H9 (cell line): ENCODE results near the gene NOP53. TPM values are rescaled to one million over a fixed set of nuclear protein-coding genes. Genes with fewer than 3 reads are reported as not detected.

ENCODE experiments used
- DNase-seq: peaks from one replicate; pipeline ENCODE4 v3.0.0-alpha.2; 2017
- H2AFZ ChIP-seq: one replicate; pipeline ENCODE4 v1.6.1; 2013; ENCODE audit warnings: mild to moderate bottlenecking, low read length, control low read depth, moderate library complexity
- H2AK5ac ChIP-seq: 2 replicates; pipeline ENCODE4 v1.6.1; 2013; ENCODE audit warnings: low read length, control low read depth, mixed read lengths; ENCODE audit not compliant: insufficient read length
- H2BK120ac ChIP-seq: one replicate; pipeline ENCODE4 v1.6.1; 2013; ENCODE audit warnings: low read depth, mild to moderate bottlenecking, low read length, control low read depth, inconsistent platforms; ENCODE audit not compliant: poor library complexity, severe bottlenecking
- H2BK12ac ChIP-seq: 2 replicates; pipeline ENCODE4 v1.6.1; 2013; ENCODE audit warnings: low read length, control low read depth, mixed read lengths, low read depth; ENCODE audit not compliant: insufficient read length
- H2BK15ac ChIP-seq: 2 replicates; pipeline ENCODE4 v1.6.1; 2013; ENCODE audit warnings: low read depth, low read length, control low read depth
- H2BK20ac ChIP-seq: one replicate; pipeline ENCODE4 v1.6.1; 2013; ENCODE audit warnings: low read depth, mild to moderate bottlenecking, low read length, control low read depth, inconsistent platforms; ENCODE audit not compliant: poor library complexity, severe bottlenecking
- H2BK5ac ChIP-seq: 2 replicates; pipeline ENCODE4 v1.6.1; 2013; ENCODE audit warnings: low read length, control low read depth, mixed read lengths; ENCODE audit not compliant: insufficient read length
- H3K14ac ChIP-seq: 2 replicates; pipeline ENCODE4 v1.6.1; 2013; ENCODE audit warnings: low read length, control low read depth; ENCODE audit not compliant: insufficient read depth
- H3K18ac ChIP-seq: 2 replicates; pipeline ENCODE4 v1.6.1; 2013; ENCODE audit warnings: low read depth, mild to moderate bottlenecking, mixed read lengths, low read length, control low read depth; ENCODE audit not compliant: insufficient read length
- H3K23ac ChIP-seq: 2 replicates; pipeline ENCODE4 v1.6.1; 2013; ENCODE audit warnings: low read length, control low read depth, mixed read lengths, low read depth; ENCODE audit not compliant: insufficient read length
- H3K23me2 ChIP-seq: 2 replicates; pipeline ENCODE4 v1.6.1; 2013; ENCODE audit warnings: low read depth, mild to moderate bottlenecking, mixed read lengths, low read length, control low read depth; ENCODE audit not compliant: insufficient read length, poor library complexity, severe bottlenecking
- H3K27ac ChIP-seq: 2 replicates; pipeline ENCODE4 v1.5.1; 2013; ENCODE audit warnings: low read length, control low read depth, mixed read lengths, low read depth; ENCODE audit not compliant: insufficient read length
- H3K27me3 ChIP-seq: 2 replicates; pipeline ENCODE4 v1.6.1; 2013; ENCODE audit warnings: low read length, control low read depth, inconsistent platforms; ENCODE audit not compliant: insufficient read depth
- H3K4ac ChIP-seq: 2 replicates; pipeline ENCODE4 v1.6.1; 2013; ENCODE audit warnings: low read depth, mild to moderate bottlenecking, control low read depth, inconsistent platforms, low read length, moderate library complexity
- H3K4me1 ChIP-seq: 2 replicates; pipeline ENCODE4 v1.6.1; 2013; ENCODE audit warnings: low read length, control low read depth, inconsistent platforms; ENCODE audit not compliant: insufficient read depth
- H3K4me2 ChIP-seq: 2 replicates; pipeline ENCODE4 v1.6.1; 2013; ENCODE audit warnings: low read length, control low read depth, mixed read lengths; ENCODE audit not compliant: insufficient read length, insufficient read depth
- H3K56ac ChIP-seq: 2 replicates; pipeline ENCODE4 v1.6.1; 2013; ENCODE audit warnings: low read depth, mild to moderate bottlenecking, mixed read lengths, low read length, control low read depth; ENCODE audit not compliant: insufficient read length
- H3K79me1 ChIP-seq: 2 replicates; pipeline ENCODE4 v1.6.1; 2013; ENCODE audit warnings: low read depth, mild to moderate bottlenecking, moderate library complexity, low read length, control low read depth, inconsistent platforms; ENCODE audit not compliant: insufficient read depth, poor library complexity, severe bottlenecking
- H3K79me2 ChIP-seq: 2 replicates; pipeline ENCODE4 v1.6.1; 2013; ENCODE audit warnings: low read length, control low read depth, inconsistent platforms; ENCODE audit not compliant: insufficient read depth
- H3K9ac ChIP-seq: 2 replicates; pipeline ENCODE4 v1.6.1; 2013; ENCODE audit warnings: low read length, control low read depth, mixed read lengths; ENCODE audit not compliant: insufficient read length; ENCODE audit errors: extremely low read depth
- H3K9me3 ChIP-seq: one replicate; pipeline ENCODE4 v1.6.1; 2013; ENCODE audit warnings: low read depth, low read length, inconsistent platforms; ENCODE audit not compliant: control insufficient read depth
- H3T11ph ChIP-seq: one replicate; pipeline ENCODE4 v1.6.1; 2013; ENCODE audit warnings: mild to moderate bottlenecking, low read length, control low read depth, inconsistent platforms
- H4K20me1 ChIP-seq: one replicate; pipeline ENCODE4 v1.6.1; 2013; ENCODE audit not compliant: control insufficient read depth, insufficient read length, insufficient read depth
- H4K5ac ChIP-seq: 2 replicates; pipeline ENCODE4 v1.6.1; 2013; ENCODE audit warnings: low read depth, mild to moderate bottlenecking, mixed read lengths, low read length, control low read depth; ENCODE audit not compliant: insufficient read length
- H4K8ac ChIP-seq: replicated peaks from 2 replicates; pipeline ENCODE4 v1.6.1; 2013; ENCODE audit warnings: low read length, control low read depth, mixed read lengths, low read depth; ENCODE audit not compliant: insufficient read length
- H4K91ac ChIP-seq: 2 replicates; pipeline ENCODE4 v1.6.1; 2013; ENCODE audit warnings: low read depth, mild to moderate bottlenecking, moderate library complexity, mixed read lengths, low read length, control low read depth; ENCODE audit not compliant: insufficient read length
- H3K27ac Mint-ChIP-seq, 3 experiments: 2 replicates in 2 of 3; 3 replicates in 1 of 3; pipeline ENCODE4 v1.8.0; 2020 to 2021; ENCODE audit warnings: mixed read lengths in 3 of 3, mild to moderate bottlenecking in 1 of 3, moderate library complexity in 1 of 3
- H3K27me3 Mint-ChIP-seq: 2 replicates; pipeline ENCODE4 v1.8.0; 2021; ENCODE audit warnings: low read depth, mild to moderate bottlenecking, moderate library complexity, mixed read lengths
- H3K36me3 Mint-ChIP-seq, 3 experiments: 2 replicates in 2 of 3; 3 replicates in 1 of 3; pipeline ENCODE4 v1.8.0; 2020 to 2021; ENCODE audit warnings: low read depth in 3 of 3, mixed read lengths in 3 of 3; ENCODE audit not compliant: insufficient read depth in 1 of 3
- H3K4me1 Mint-ChIP-seq, 2 experiments: 2 replicates each; pipeline ENCODE4 v1.8.0; 2020; ENCODE audit warnings: mixed read lengths in 2 of 2
- H3K4me3 Mint-ChIP-seq, 2 experiments: 2 replicates in 1 of 2; 3 replicates in 1 of 2; pipeline ENCODE4 v1.8.0; 2020 to 2021; ENCODE audit warnings: mild to moderate bottlenecking in 2 of 2, mixed read lengths in 2 of 2, moderate library complexity in 1 of 2
- H3K9me3 Mint-ChIP-seq, 2 experiments: 2 replicates in 1 of 2; 3 replicates in 1 of 2; pipeline ENCODE4 v1.8.0; 2020; ENCODE audit warnings: mild to moderate bottlenecking in 2 of 2, mixed read lengths in 2 of 2, moderate library complexity in 1 of 2
- CTCF ChIP-seq: fragments of 200-600 bp; sonication (generic); conservative IDR thresholded peaks from 3 replicates; pipeline ENCODE4 v1.8.0; 2021; ENCODE audit warnings: antibody characterized with exemption, mild to moderate bottlenecking
- WGBS: extraction: QIAGEN DNeasy Blood & Tissue Kit; methylation state at CpG from one replicate; pipeline ENCODE4 v1.1.7; 2013; ENCODE audit warnings: missing lambda C conversion rate, low lambda C conversion rate, mixed read lengths; ENCODE audit not compliant: insufficient read length; ENCODE audit errors: extremely low coverage; 5-methylcytosine and 5-hydroxymethylcytosine counted together
- total RNA-seq: library from RNA; stranded (reverse); gene quantifications from 2 replicates; pipeline ENCODE4 v1.2.1, GENCODE V29; 2021

Gene NOP53
- total RNA-seq, 1 experiment from 2014 or later: 325 TPM

DNA sequence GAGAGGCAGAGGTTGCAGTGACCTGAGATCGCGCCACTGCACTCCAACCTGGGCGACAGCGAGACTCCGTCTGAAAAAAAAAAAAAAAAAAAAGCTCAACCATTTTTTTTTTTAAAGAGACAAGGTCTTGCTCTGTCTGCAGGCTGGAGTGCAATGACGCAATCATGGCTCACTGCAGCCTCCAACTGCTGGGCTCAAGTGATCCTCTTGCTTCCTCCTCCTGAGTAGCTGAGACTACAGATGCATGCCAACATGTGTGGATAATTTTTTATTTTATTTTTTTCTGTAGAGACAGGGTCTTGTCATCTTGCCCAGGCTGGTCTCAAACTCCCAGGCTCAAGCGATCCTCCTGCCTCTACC lies 21.8 kb upstream of the NOP53 start:
- H2BK120ac ChIP-seq: no peak overlapping the region
- peaks cover 4 to 6% of the 10 kb centered on the region in 2 experiments for H3K4me1 Mint-ChIP-seq
- H3K36me3 Mint-ChIP-seq: peaks cover 0 to 14% (median 5%) of the 10 kb centered on the region in 3 experiments; a peak in 4 of 7 replicates
- no peak for DNase-seq
- no peaks in the 10 kb centered on the region for H3K27me3 Mint-ChIP-seq
- no peaks in the 10 kb centered on the region for H3K9me3 Mint-ChIP-seq
- H4K20me1 ChIP-seq: no peaks in the 10 kb centered on the region
- no peak overlapping the region for H3K56ac ChIP-seq
- H3T11ph ChIP-seq: no peak overlapping the region
- H2BK12ac ChIP-seq: no peak overlapping the region
- no peaks in the 10 kb centered on the region; the same call in 1 of the 2 replicates for H3K4me1 ChIP-seq
- H4K91ac ChIP-seq: no peak overlapping the region
- WGBS: no CpG with 5 or more reads among the region's 7 CpGs
- H3K23ac ChIP-seq: no peak overlapping the region
- H2BK20ac ChIP-seq: no peak overlapping the region
- no peaks in the 10 kb centered on the region for H3K23me2 ChIP-seq
- no peak overlapping the region for H3K4me2 ChIP-seq
- H2BK5ac ChIP-seq: no peak overlapping the region
- H2AK5ac ChIP-seq: no peak overlapping the region
- H3K18ac ChIP-seq: no peak overlapping the region
- no peak overlapping the region for H3K4ac ChIP-seq
- H3K4me3 Mint-ChIP-seq: no peak overlapping the region
- H3K27ac ChIP-seq: no peak overlapping the region
- no peak overlapping the region for H2AFZ ChIP-seq
- no peak for TF ChIP-seq CTCF
- H3K79me2 ChIP-seq: no peaks in the 10 kb centered on the region
- no peak overlapping the region for H4K5ac ChIP-seq
- no peak overlapping the region for H3K9ac ChIP-seq
- no peak overlapping the region for H3K27ac Mint-ChIP-seq
- no peaks in the 10 kb centered on the region for H3K79me1 ChIP-seq
- no peaks in the 10 kb centered on the region for H3K9me3 ChIP-seq
- H3K27me3 ChIP-seq: no peaks in the 10 kb centered on the region
- H2BK15ac ChIP-seq: no peak overlapping the region
- no peak overlapping the region for H3K14ac ChIP-seq
- H4K8ac ChIP-seq: no peak overlapping the region
